ENCODE results near the gene MANSC4.
"Not testable (repeated sequence)": the region's sequence is repeated elsewhere in the genome, so short reads cannot be mapped to it uniquely, and the experiment has no call there.

MANSC4 gene

DNA sequence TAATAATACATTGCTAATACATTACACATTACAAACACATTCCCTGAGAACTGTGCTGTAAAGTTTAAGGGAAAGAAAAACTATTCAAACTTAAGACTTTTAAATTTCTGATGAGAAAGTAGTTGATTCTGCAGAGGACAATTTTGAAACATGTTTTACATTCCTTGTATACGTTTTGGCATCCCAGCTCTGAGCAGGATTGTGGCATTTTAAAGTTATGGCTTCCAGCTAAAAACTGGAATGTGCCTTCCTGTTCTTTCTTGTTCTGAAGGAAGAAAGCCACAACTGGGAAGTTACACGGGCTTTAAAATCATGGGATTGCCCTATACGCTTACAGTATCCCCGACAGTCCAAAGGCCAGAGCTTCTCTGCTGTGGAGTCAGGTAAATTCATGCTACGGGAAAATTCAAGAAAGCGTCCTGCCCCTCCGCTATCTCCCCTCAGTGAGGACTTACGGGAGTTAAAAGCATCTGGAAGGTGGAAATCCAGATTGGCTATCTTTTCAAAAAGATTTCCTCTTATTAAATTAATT, 10.8 kb downstream of the MANSC4 start:
- TF ChIP-seq SPI1 (IDR thresholded peaks at IDR 0.05; ENCODE audit: low read depth, low read length) (no peak), POLR2AphosphoS5 (IDR thresholded peaks at IDR 0.05; ENCODE audit: low read depth, low read length) (no peak), POU2F2 (IDR thresholded peaks at IDR 0.05; ENCODE audit: low read depth, low read length) (no peak), POLR2A (IDR thresholded peaks at IDR 0.05; ENCODE audit: low read depth, low read length) (no peak), PAX5 (IDR thresholded peaks at IDR 0.05; ENCODE audit: insufficient read depth, low read length, severe bottlenecking) (no peak), TAF1 (IDR thresholded peaks at IDR 0.05; ENCODE audit: low read depth, low read length) (no peak)
- no peak for FAIRE-seq
- no peak for DNase-seq (ENCODE audit: insufficient read length, low spot score)

DNA sequence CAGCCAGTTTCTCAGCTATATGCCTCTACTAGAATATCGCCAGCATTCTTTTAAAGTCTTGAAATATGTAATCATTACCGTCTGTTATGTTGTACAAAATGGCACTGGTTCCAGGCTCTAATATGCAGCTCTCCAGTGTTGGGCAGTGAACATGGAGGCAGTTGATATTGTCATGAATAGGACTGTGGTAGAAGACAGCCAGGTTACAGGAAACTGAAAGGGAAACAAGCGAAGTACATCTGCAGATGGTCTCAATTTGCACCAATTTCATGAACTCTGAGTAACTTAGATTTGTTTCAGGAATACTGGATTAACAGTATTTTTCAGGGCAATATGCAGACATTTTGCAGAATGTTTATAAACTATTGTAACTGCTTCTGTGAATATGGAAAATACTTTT, 13.4 kb downstream of the MANSC4 start:
- DNase-seq (ENCODE audit: insufficient read length, low spot score) (no peak), FAIRE-seq (peak; percentile 40)
- TF ChIP-seq POLR2A (IDR thresholded peaks at IDR 0.05; ENCODE audit: low read depth, low read length) (no peak), TAF1 (IDR thresholded peaks at IDR 0.05; ENCODE audit: low read depth, low read length) (no peak), SPI1 (IDR thresholded peaks at IDR 0.05; ENCODE audit: low read depth, low read length) (no peak), POU2F2 (IDR thresholded peaks at IDR 0.05; ENCODE audit: low read depth, low read length) (no peak)

DNA sequence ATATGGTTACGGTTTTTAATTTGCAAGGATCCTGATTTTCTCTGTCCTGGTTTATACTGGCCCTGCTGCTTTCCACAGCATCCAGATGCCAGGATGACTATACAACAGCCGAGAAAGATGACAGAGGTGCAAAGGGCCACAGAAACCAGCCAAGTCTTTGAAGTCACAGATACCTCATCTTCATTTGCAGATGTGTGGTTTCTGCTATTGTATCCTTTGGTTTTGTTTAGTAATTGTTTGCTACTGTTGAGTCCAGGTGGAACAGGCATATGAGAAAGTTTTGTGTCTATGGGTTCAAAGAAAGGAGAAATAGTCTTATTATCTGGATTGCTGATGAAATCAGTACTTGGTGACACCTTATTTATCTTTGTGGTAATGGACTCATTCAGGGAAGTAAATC, 17.3 kb downstream of the MANSC4 start:
- TF ChIP-seq SPI1 (IDR thresholded peaks at IDR 0.05; ENCODE audit: low read depth, low read length) (no peak), POLR2A (IDR thresholded peaks at IDR 0.05; ENCODE audit: low read depth, low read length) (no peak), POU2F2 (IDR thresholded peaks at IDR 0.05; ENCODE audit: low read depth, low read length) (no peak), TAF1 (IDR thresholded peaks at IDR 0.05; ENCODE audit: low read depth, low read length) (no peak), PAX5 (IDR thresholded peaks at IDR 0.05; ENCODE audit: insufficient read depth, low read length, severe bottlenecking) (no peak), POLR2AphosphoS5 (IDR thresholded peaks at IDR 0.05; ENCODE audit: low read depth, low read length) (no peak)
- FAIRE-seq (no peak), DNase-seq (ENCODE audit: insufficient read length, low spot score) (no peak)

DNA sequence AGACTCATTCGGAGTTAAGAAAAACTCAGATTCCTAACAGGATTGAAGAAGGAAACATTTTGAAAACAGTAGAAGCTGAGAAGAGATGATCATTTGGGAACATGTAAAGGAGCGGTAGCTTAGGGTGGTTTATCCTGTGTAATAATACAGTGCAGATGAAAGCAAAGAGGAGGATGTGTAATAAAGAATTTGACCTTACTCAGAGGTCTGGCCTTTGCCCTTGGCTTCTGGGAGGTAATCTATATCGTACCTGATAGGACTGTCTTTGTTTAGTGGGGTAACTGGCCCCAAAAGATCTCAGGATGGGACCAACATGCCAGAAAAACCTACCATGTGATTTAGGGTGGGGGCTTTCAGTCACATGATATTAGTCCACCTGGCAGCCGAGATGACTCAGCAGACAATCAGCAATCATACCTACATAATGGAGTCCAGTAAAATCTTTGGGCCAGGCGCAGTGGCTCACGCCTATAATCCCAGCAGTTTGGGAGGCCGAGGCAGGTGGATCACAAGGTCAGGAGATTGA, 23.3 kb downstream of the MANSC4 start:
- TF ChIP-seq POLR2AphosphoS5 (IDR thresholded peaks at IDR 0.05; ENCODE audit: low read depth, low read length), result no peak
- no peak for TF ChIP-seq POLR2A (IDR thresholded peaks at IDR 0.05; ENCODE audit: low read depth, low read length)
- no peak for TF ChIP-seq TAF1 (IDR thresholded peaks at IDR 0.05; ENCODE audit: low read depth, low read length)
- TF ChIP-seq SPI1 (IDR thresholded peaks at IDR 0.05; ENCODE audit: low read depth, low read length), result no peak
- TF ChIP-seq PAX5 (IDR thresholded peaks at IDR 0.05; ENCODE audit: insufficient read depth, low read length, severe bottlenecking), result no peak
- no peak for TF ChIP-seq POU2F2 (IDR thresholded peaks at IDR 0.05; ENCODE audit: low read depth, low read length)
- no peak for FAIRE-seq
- no peak for DNase-seq (ENCODE audit: insufficient read length, low spot score)

DNA sequence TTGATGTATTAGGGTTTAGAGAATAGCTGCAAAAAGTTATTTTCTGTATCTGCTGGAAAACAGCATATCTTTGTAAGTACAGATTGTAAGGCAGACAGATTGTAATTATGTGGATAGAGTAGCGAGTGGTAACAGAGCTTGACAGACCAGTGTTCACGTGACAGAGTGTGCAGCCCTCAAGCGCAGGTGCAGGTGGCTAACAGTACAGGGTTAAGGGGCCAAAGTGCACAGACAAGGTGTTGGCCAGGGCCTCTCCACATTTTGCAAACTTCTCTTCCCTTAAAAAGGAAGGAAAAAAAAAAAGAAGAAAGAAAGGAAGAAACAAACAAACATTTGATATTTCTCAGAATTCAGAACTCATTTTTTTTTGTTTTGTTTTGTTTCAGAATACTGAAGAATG, 25.2 kb downstream of the MANSC4 start:
- TF ChIP-seq POU2F2 (IDR thresholded peaks at IDR 0.05; ENCODE audit: low read depth, low read length), result no peak
- no peak for TF ChIP-seq TAF1 (IDR thresholded peaks at IDR 0.05; ENCODE audit: low read depth, low read length)
- TF ChIP-seq SPI1 (IDR thresholded peaks at IDR 0.05; ENCODE audit: low read depth, low read length), result no peak
- no peak for TF ChIP-seq POLR2A (IDR thresholded peaks at IDR 0.05; ENCODE audit: low read depth, low read length)
- no peak for TF ChIP-seq POLR2AphosphoS5 (IDR thresholded peaks at IDR 0.05; ENCODE audit: low read depth, low read length)
- TF ChIP-seq PAX5 (IDR thresholded peaks at IDR 0.05; ENCODE audit: insufficient read depth, low read length, severe bottlenecking), result no peak
- DNase-seq (ENCODE audit: insufficient read length, low spot score) (no peak), FAIRE-seq (no peak)

DNA sequence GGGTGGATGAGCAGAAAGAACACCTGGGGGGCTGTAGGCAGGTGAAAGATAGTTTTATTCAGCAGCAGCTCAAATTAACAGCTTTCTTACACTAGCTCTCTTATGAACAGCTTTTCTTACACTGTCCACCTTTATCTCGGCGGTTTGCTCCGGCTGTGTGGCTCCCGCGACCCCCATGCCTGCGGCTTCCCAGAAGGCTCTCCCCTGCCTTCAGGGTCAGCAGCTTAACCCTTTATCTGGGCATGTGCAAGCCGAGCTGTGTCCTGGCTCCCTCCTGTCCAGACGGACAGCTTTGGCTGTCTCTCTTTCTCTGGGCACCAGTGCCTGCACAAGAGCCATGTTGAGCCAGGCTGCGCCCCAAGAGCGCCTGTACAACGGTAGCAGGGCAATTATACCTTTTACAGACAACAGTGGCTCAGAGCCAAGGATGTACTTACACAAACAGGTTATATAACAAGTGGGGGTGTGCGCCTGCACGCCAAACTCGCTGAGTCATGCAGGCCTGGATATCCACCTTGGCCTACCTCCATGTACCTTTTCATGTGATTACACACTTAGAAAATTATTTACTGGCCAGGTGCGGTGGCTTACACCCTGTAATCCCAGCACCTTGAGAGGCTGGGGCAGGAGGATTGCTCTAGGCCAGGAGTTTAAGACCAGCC, 28.5 kb downstream of the MANSC4 start:
- TF ChIP-seq POU2F2 (IDR thresholded peaks at IDR 0.05; ENCODE audit: low read depth, low read length), result no peak
- TF ChIP-seq POLR2AphosphoS5 (IDR thresholded peaks at IDR 0.05; ENCODE audit: low read depth, low read length), result no peak
- no peak for TF ChIP-seq PAX5 (IDR thresholded peaks at IDR 0.05; ENCODE audit: insufficient read depth, low read length, severe bottlenecking)
- no peak for TF ChIP-seq POLR2A (IDR thresholded peaks at IDR 0.05; ENCODE audit: low read depth, low read length)
- no peak for DNase-seq (ENCODE audit: insufficient read length, low spot score)
- FAIRE-seq, result no peak

DNA sequence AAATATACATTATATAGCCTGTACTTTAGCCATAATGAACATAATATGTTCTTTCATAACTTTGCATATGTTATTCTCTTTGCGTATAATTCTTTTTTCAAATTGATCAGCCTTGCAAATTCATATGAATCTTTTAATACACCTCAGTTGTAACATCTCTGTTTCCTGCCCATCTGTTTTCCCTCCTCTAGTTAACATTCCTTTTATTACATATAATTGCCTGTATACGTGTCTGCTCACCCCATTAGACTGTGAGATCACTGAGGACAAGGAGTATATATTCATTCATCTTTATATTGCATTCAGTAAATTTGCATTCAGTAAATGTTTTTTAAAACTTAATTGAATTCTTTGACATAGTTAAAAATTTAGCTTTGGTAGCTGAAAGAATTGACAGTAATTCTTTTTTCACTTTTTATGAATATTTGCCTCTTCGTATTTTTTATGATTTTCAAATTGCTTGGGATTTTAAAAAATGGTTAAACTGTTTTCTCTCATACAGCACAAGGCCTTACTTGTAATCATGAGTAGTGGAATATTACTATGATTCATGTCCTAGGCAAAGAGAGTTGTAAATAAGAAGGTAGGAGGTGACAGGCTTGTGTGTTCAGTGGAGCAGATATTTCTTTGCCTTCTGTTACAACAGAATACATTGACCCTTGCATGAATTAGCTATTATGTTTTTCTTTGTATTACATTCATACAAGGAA, 32.8 kb downstream of the MANSC4 start:
- no peak for DNase-seq (ENCODE audit: insufficient read length, low spot score)
- no peak for FAIRE-seq
- no peak for TF ChIP-seq TAF1 (IDR thresholded peaks at IDR 0.05; ENCODE audit: low read depth, low read length)
- TF ChIP-seq SPI1 (IDR thresholded peaks at IDR 0.05; ENCODE audit: low read depth, low read length), result no peak
- no peak for TF ChIP-seq POU2F2 (IDR thresholded peaks at IDR 0.05; ENCODE audit: low read depth, low read length)
- no peak for TF ChIP-seq PAX5 (IDR thresholded peaks at IDR 0.05; ENCODE audit: insufficient read depth, low read length, severe bottlenecking)
- TF ChIP-seq POLR2A (IDR thresholded peaks at IDR 0.05; ENCODE audit: low read depth, low read length), result no peak
- TF ChIP-seq POLR2AphosphoS5 (IDR thresholded peaks at IDR 0.05; ENCODE audit: low read depth, low read length), result no peak

DNA sequence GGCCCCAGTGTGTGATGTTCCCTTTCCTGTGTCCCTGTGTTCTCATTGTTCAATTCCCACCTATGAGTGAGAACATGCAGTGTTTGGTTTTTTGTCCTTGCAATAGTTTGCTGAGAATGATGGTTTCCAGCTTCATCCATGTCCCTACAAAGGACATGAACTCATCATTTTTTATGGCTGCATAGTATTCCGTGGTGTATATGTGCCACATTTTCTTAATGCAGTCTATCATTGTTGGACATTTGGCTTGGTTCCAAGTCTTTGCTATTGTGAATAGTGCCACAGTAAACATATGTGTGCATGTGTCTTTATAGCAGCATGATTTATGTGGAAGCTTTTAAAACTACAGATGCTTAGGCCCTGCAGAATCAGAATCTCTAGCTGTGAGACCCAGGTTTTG, 34.3 kb downstream of the MANSC4 start:
- DNase-seq (ENCODE audit: insufficient read length, low spot score); FAIRE-seq: not testable (repeated sequence)

DNA sequence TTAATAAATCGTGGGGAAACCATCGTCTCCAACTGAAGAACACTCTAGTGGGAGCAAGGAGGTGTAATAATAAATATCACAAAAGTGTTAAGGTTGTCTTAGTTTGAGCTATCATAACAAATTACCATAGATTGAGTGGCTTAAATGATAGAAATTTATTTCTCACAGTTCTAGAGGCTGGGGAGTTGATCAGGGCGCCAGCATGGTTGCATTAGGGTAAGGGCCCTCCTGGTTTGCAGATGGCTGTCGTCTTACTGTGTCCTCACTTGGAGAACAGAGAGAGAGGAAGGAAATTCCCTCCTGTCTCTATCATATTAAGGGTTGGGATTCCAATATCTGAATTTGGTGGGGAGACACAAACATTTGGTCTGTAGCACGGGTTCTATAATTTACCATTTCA, 36.4 kb downstream of the MANSC4 start:
- FAIRE-seq (no peak), DNase-seq (ENCODE audit: insufficient read length, low spot score) (no peak)
- TF ChIP-seq POU2F2 (IDR thresholded peaks at IDR 0.05; ENCODE audit: low read depth, low read length) (no peak), PAX5 (IDR thresholded peaks at IDR 0.05; ENCODE audit: insufficient read depth, low read length, severe bottlenecking) (no peak), POLR2AphosphoS5 (IDR thresholded peaks at IDR 0.05; ENCODE audit: low read depth, low read length) (no peak), TAF1 (IDR thresholded peaks at IDR 0.05; ENCODE audit: low read depth, low read length) (no peak), POLR2A (IDR thresholded peaks at IDR 0.05; ENCODE audit: low read depth, low read length) (no peak), SPI1 (IDR thresholded peaks at IDR 0.05; ENCODE audit: low read depth, low read length) (no peak)

DNA sequence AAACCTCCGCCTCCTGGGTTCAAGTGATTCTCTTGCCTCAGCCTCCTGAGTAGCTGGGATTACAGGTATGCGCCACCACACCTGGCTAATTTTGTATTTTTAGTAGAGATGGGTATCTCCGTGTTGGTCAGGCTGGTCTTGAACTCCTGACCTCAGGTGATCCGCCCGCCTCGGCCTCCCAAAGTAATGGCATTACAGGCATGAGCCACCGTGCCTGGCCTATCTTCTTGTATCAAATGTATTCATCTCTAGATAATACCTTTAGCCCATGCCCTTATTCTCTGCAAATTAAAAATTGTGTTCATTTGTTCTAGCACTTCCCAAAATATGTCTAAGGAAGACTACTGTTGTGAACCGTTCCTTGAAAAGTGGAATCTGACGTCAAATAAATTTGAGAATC, 45.7 kb downstream of the MANSC4 start:
- not testable (repeated sequence) for FAIRE-seq; DNase-seq (ENCODE audit: insufficient read length, low spot score)

Measured in GM12891 (cell line).